GM21786 (cell line): ENCODE results near the gene MESP2.
A peak's percentile ranks its signal among the peaks of the same experiment; 100 is the strongest.

Experiments used
- ATAC-seq: cut with Tn5 transposase; IDR thresholded peaks from one replicate; pipeline ENCODE4 v1.9.1; 2021; ENCODE audit not compliant: unreplicated experiment

MESP2 gene

GRCh38 chr15:89754361-89755154 is 21.6 kb upstream of the MESP2 start:
- ATAC-seq, result no peak

- ATAC-seq, result no peak
These were observed 20.4 kb upstream of the MESP2 start for GRCh38 chr15:89755701-89756100.

GRCh38 chr15:89756897-89757296 is 19.2 kb upstream of the MESP2 start:
- no peak for ATAC-seq

- ATAC-seq, result no peak
These were observed 17.8 kb upstream of the MESP2 start for GRCh38 chr15:89758283-89758682.

- no peak for ATAC-seq
These were observed 17.2 kb upstream of the MESP2 start for GRCh38 chr15:89758981-89759380.

- no peak for ATAC-seq
These were observed 16.3 kb upstream of the MESP2 start for GRCh38 chr15:89759835-89760234.

GRCh38 chr15:89760303-89761008 is 15.7 kb upstream of the MESP2 start:
- peak; percentile 48 for ATAC-seq

- ATAC-seq, result peak; percentile 60
These were observed 14.9 kb upstream of the MESP2 start for GRCh38 chr15:89761009-89761831.

- ATAC-seq, result no peak
These were observed 14.2 kb upstream of the MESP2 start for GRCh38 chr15:89761929-89762328.

- no peak for ATAC-seq
These were observed 10.4 kb upstream of the MESP2 start for GRCh38 chr15:89765694-89766093.

- ATAC-seq, result no peak
These were observed 9.5 kb upstream of the MESP2 start for GRCh38 chr15:89766357-89767311.

- no peak for ATAC-seq
These were observed 8.7 kb upstream of the MESP2 start for GRCh38 chr15:89767411-89767915.

GRCh38 chr15:89768071-89768500 is 8.0 kb upstream of the MESP2 start:
- no peak for ATAC-seq

- ATAC-seq, result no peak
These were observed 6.8 kb upstream of the MESP2 start for GRCh38 chr15:89769366-89769765.

- no peak for ATAC-seq
These were observed 6.1 kb upstream of the MESP2 start for GRCh38 chr15:89770041-89770440.

GRCh38 chr15:89772932-89773583 is 3.1 kb upstream of the MESP2 start:
- ATAC-seq, result no peak

- ATAC-seq, result no peak
These were observed 1.6 kb upstream of the MESP2 start for GRCh38 chr15:89774492-89774891.

GRCh38 chr15:89775815-89776214 is 317 bp upstream of the MESP2 start:
- ATAC-seq, result no peak

- no peak for ATAC-seq
These were observed 1.1 kb downstream of the MESP2 start for GRCh38 chr15:89777073-89777751.
